Nephron (organoid): Measurements from ENCODE around the gene PPP2R5C.

Source experiments
- H3K27ac Mint-ChIP-seq, 3 experiments: 2 replicates each; pipeline ENCODE4 v1.8.0; 2020; ENCODE audit warnings: mixed read lengths in 3 of 3, mild to moderate bottlenecking in 2 of 3, moderate library complexity in 1 of 3
- H3K27me3 Mint-ChIP-seq: 2 replicates; pipeline ENCODE4 v1.8.0; 2021; ENCODE audit warnings: low read depth, mild to moderate bottlenecking, moderate library complexity, mixed read lengths
- H3K36me3 Mint-ChIP-seq: 2 replicates; pipeline ENCODE4 v1.8.0; 2020; ENCODE audit warnings: low read depth, mixed read lengths
- H3K4me1 Mint-ChIP-seq: 2 replicates; pipeline ENCODE4 v1.8.0; 2020; ENCODE audit warnings: mixed read lengths
- H3K4me3 Mint-ChIP-seq, 3 experiments: 2 replicates each; pipeline ENCODE4 v1.8.0; 2020; ENCODE audit warnings: mild to moderate bottlenecking in 3 of 3, mixed read lengths in 3 of 3, moderate library complexity in 2 of 3
- H3K9me3 Mint-ChIP-seq: 2 replicates; pipeline ENCODE4 v1.8.0; 2020; ENCODE audit warnings: mixed read lengths
- CTCF ChIP-seq, 3 experiments: fragments of 200-600 bp; sonication (generic); IDR thresholded peaks; one replicate each; pipeline ENCODE4 v1.5.0; 2021; ENCODE audit warnings: antibody characterized with exemption in 3 of 3; ENCODE audit not compliant: unreplicated experiment in 3 of 3

Gene PPP2R5C

GRCh38 chr14:101855958-101856357 lies 94.4 kb downstream of the PPP2R5C start:
- H3K36me3 Mint-ChIP-seq = peaks cover 38% of the 10 kb centered on the region

GRCh38 chr14:101856536-101856935 lies 95.0 kb downstream of the PPP2R5C start:
- Mint-ChIP-seq H3K4me3 (no peak overlapping the region), H3K27me3 (no peaks in the 10 kb centered on the region), H3K36me3 (peaks cover 42% of the 10 kb centered on the region), H3K27ac (no peak overlapping the region), H3K4me1 (no peaks in the 10 kb centered on the region), H3K9me3 (no peaks in the 10 kb centered on the region)
- TF ChIP-seq CTCF (IDR thresholded peaks at IDR 0.05; ENCODE audit: unreplicated experiment in 3 of 3) = no peak

More at GRCh38 chr14:101855958-101856357, 94.4 kb downstream of the PPP2R5C start:
- Mint-ChIP-seq H3K4me3 (no peak overlapping the region), H3K4me1 (no peaks in the 10 kb centered on the region), H3K27me3 (no peaks in the 10 kb centered on the region), H3K9me3 (no peaks in the 10 kb centered on the region), H3K27ac (no peak overlapping the region)
- no peak for TF ChIP-seq CTCF (IDR thresholded peaks at IDR 0.05; ENCODE audit: unreplicated experiment in 3 of 3)

- H3K4me3 Mint-ChIP-seq = no peak overlapping the region
- H3K27ac Mint-ChIP-seq = no peak overlapping the region
- no peaks in the 10 kb centered on the region for H3K9me3 Mint-ChIP-seq
- peaks cover 48% of the 10 kb centered on the region for H3K36me3 Mint-ChIP-seq
- no peaks in the 10 kb centered on the region for H3K4me1 Mint-ChIP-seq
- TF ChIP-seq CTCF (IDR thresholded peaks at IDR 0.05; ENCODE audit: unreplicated experiment in 3 of 3) = no peak
- no peaks in the 10 kb centered on the region for H3K27me3 Mint-ChIP-seq
Measured at GRCh38 chr14:101857226-101857625, 95.7 kb downstream of the PPP2R5C start.

- TF ChIP-seq CTCF (IDR thresholded peaks at IDR 0.05; ENCODE audit: unreplicated experiment in 3 of 3) = no peak
- no peak overlapping the region for H3K4me3 Mint-ChIP-seq
- H3K27ac Mint-ChIP-seq = no peak overlapping the region
- H3K4me1 Mint-ChIP-seq = no peaks in the 10 kb centered on the region
- no peaks in the 10 kb centered on the region for H3K27me3 Mint-ChIP-seq
- no peaks in the 10 kb centered on the region for H3K9me3 Mint-ChIP-seq
- peaks cover 54% of the 10 kb centered on the region for H3K36me3 Mint-ChIP-seq
Measured at GRCh38 chr14:101858791-101859537, 97.5 kb downstream of the PPP2R5C start.

GRCh38 chr14:101859538-101859902 lies 98.0 kb downstream of the PPP2R5C start:
- peaks cover 56% of the 10 kb centered on the region for H3K36me3 Mint-ChIP-seq
- no peaks in the 10 kb centered on the region for H3K4me1 Mint-ChIP-seq
- H3K4me3 Mint-ChIP-seq = no peak overlapping the region
- no peak for TF ChIP-seq CTCF (IDR thresholded peaks at IDR 0.05; ENCODE audit: unreplicated experiment in 3 of 3)
- H3K27ac Mint-ChIP-seq = no peak overlapping the region
- H3K27me3 Mint-ChIP-seq = no peaks in the 10 kb centered on the region
- H3K9me3 Mint-ChIP-seq = no peaks in the 10 kb centered on the region

- no peaks in the 10 kb centered on the region for H3K4me1 Mint-ChIP-seq
- H3K4me3 Mint-ChIP-seq = no peak overlapping the region
- H3K9me3 Mint-ChIP-seq = no peaks in the 10 kb centered on the region
- TF ChIP-seq CTCF (IDR thresholded peaks at IDR 0.05; ENCODE audit: unreplicated experiment in 3 of 3) = no peak
- H3K27me3 Mint-ChIP-seq = no peaks in the 10 kb centered on the region
- H3K36me3 Mint-ChIP-seq = peaks cover 60% of the 10 kb centered on the region
- H3K27ac Mint-ChIP-seq = no peak overlapping the region
Measured at GRCh38 chr14:101859958-101860357, 98.4 kb downstream of the PPP2R5C start.
